Keratinocyte (primary cell): Measurements from ENCODE around the gene ACTR3C.

Source experiments
- EZH2 ChIP-seq: IDR thresholded peaks from one replicate; pipeline ENCODE4 v1.6.1; 2012; ENCODE audit warnings: inconsistent platforms, mild to moderate bottlenecking, low read length, moderate library complexity
- TF ChIP-seq, protein P1 (sequence below), 3 experiments: IDR thresholded peaks in 1 of 3; conservative IDR thresholded peaks in 1 of 3; optimal IDR thresholded peaks in 1 of 3; 2 replicates in 2 of 3; 3 replicates in 1 of 3; pipeline versions ENCODE3 to v1.5.1; 2011; ENCODE audit warnings: low read length in 3 of 3, mild to moderate bottlenecking in 3 of 3, moderate library complexity in 2 of 3, control low read depth in 1 of 3, inconsistent platforms in 1 of 3; ENCODE audit not compliant: insufficient read depth in 2 of 3; ENCODE audit errors: extremely low read depth in 1 of 3

DNA sequence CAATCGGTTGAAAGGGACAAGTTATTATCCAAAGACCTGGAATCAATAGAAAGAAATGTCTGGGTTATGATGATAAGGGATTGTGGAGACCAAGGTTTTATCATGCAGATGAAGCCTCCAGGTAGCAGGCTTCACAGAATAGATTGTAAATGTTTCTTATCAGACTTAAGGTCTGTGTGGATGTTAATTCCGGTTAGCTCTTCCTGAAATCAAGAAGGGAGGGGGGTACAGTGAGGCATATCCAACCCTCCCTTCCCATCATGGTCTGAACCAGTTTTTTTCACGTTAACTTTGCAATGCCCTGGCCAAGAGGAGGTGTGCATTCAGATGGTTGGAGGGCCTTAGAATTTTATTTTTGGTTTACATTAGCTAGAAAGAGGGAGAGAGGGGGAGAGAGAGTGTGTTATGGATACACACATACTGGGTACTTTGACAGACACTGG lies 10.0 kb downstream of the ACTR3C start:
- TF ChIP-seq, protein P1, sequence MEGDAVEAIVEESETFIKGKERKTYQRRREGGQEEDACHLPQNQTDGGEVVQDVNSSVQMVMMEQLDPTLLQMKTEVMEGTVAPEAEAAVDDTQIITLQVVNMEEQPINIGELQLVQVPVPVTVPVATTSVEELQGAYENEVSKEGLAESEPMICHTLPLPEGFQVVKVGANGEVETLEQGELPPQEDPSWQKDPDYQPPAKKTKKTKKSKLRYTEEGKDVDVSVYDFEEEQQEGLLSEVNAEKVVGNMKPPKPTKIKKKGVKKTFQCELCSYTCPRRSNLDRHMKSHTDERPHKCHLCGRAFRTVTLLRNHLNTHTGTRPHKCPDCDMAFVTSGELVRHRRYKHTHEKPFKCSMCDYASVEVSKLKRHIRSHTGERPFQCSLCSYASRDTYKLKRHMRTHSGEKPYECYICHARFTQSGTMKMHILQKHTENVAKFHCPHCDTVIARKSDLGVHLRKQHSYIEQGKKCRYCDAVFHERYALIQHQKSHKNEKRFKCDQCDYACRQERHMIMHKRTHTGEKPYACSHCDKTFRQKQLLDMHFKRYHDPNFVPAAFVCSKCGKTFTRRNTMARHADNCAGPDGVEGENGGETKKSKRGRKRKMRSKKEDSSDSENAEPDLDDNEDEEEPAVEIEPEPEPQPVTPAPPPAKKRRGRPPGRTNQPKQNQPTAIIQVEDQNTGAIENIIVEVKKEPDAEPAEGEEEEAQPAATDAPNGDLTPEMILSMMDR (optimal IDR thresholded peaks at IDR 0.05 in 1 of 3, IDR thresholded peaks at IDR 0.05 in 1 of 3, conservative IDR thresholded peaks at IDR 0.05 in 1 of 3; ENCODE audit: extremely low read depth in 1 of 3, insufficient read depth in 2 of 3, low read length in 3 of 3), result no peak
- TF ChIP-seq EZH2, result no peak
